ENCODE data around the gene RGCC. TPM values are rescaled to one million over a fixed set of nuclear protein-coding genes. Genes with fewer than 3 reads are reported as not detected.

Gene RGCC
- total and polyA plus RNA-seq, 9 of the 15 experiments (the other 6 are each of a cell fraction or from before 2014, with no cell fraction given), result 0.51 to 10.4 (median 5.8) TPM

- TF ChIP-seq ZNF217 (CRISPR knock-in tag; IDR thresholded peaks at IDR 0.05) (no peak), SREBF1 (IDR thresholded peaks at IDR 0.05; ENCODE audit: borderline replicate concordance, low read depth, low read length) (no peak), KLF16 (IDR thresholded peaks at IDR 0.05) (peak; percentile 47; the same call in 1 of the 2 replicates), POU5F1 (IDR thresholded peaks at IDR 0.05; ENCODE audit: borderline replicate concordance, low read depth, low read length, partially characterized antibody) (no peak), E2F4 (CRISPR knock-in tag; IDR thresholded peaks at IDR 0.05; ENCODE audit: low read depth) (no peak), ZNF280B (CRISPR knock-in tag; IDR thresholded peaks at IDR 0.05) (no peak), NEUROD1 (IDR thresholded peaks at IDR 0.05; ENCODE audit: borderline replicate concordance, low read depth, low read length, partially characterized antibody) (no peak), E2F5 (CRISPR knock-in tag; IDR thresholded peaks at IDR 0.05) (no peak), ELK3 (CRISPR knock-in tag; IDR thresholded peaks at IDR 0.05) (no peak), CREBBP (IDR thresholded peaks at IDR 0.05; ENCODE audit: low read depth, low read length) (no peak), SIRT6 (IDR thresholded peaks at IDR 0.05; ENCODE audit: low read depth, low read length) (no peak), L3MBTL2 (IDR thresholded peaks at IDR 0.05) (peak; percentile 61), ZFP30 (CRISPR knock-in tag; IDR thresholded peaks at IDR 0.05; ENCODE audit: borderline replicate concordance) (no peak), BCL6 (CRISPR knock-in tag; IDR thresholded peaks at IDR 0.05) (peak; percentile 17; the same call in 1 of the 2 replicates), PRMT5 (CRISPR knock-in tag; IDR thresholded peaks at IDR 0.05) (no peak), ZC3H11A (IDR thresholded peaks at IDR 0.05; ENCODE audit: low read depth, low read length) (no peak), DMBX1 (CRISPR knock-in tag; IDR thresholded peaks at IDR 0.05; ENCODE audit: borderline replicate concordance) (peak; percentile 62; the same call in 1 of the 2 replicates), E2F6 (IDR thresholded peaks at IDR 0.05; ENCODE audit: borderline replicate concordance in 1 of 2, extremely low read depth in 1 of 2, insufficient read depth in 1 of 2, insufficient read length in 1 of 2, low read depth in 1 of 2, low read length in 1 of 2, poor library complexity in 1 of 2, severe bottlenecking in 1 of 2) (peak; percentile 8 to 39), BCOR (IDR thresholded peaks at IDR 0.05) (0 out of 2 replicates have a peak, but pooled peaks have one; percentile 18)
Measured at GRCh38 chr13:41463838-41464602, 6.7 kb downstream of the RGCC start (continued).

Measured in K562 (cell line).